Measurements from ENCODE around the gene SLC23A2.
"Not testable (repeated sequence)": the region's sequence is repeated elsewhere in the genome, so short reads cannot be mapped to it uniquely, and the experiment has no call there.

SLC23A2 gene

GRCh38 chr20:4898282-4899244 lies 102.7 kb downstream of the SLC23A2 start:
- no peak for DNase-seq

DNA sequence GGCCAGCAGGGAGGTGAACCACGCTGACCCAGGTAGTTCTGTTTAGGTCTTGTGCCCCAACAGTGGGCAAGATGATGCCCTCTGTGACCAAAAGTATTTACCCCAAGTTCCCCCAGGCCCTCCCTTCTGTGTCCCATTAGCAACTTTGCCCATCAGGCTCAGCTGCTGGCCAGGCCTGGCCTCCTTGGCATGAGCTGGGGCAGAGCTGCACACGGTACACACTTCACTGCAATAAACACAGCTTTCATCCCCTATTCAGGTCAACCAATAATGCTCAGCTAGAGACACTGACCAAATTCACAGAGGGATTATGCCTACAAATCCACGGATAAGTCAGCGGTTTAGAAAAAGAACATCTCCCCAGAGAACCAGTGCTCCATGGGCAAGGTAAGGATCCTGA lies 103.7 kb downstream of the SLC23A2 start:
- no peak for DNase-seq

- peak in 1 of 5 donors; percentile 13 for DNase-seq
These were observed 104.3 kb downstream of the SLC23A2 start for GRCh38 chr20:4896971-4897497.

GRCh38 chr20:4896119-4896702 lies 105.1 kb downstream of the SLC23A2 start:
- no peak for DNase-seq

GRCh38 chr20:4894981-4895381 lies 106.3 kb downstream of the SLC23A2 start:
- DNase-seq = no peak

DNA sequence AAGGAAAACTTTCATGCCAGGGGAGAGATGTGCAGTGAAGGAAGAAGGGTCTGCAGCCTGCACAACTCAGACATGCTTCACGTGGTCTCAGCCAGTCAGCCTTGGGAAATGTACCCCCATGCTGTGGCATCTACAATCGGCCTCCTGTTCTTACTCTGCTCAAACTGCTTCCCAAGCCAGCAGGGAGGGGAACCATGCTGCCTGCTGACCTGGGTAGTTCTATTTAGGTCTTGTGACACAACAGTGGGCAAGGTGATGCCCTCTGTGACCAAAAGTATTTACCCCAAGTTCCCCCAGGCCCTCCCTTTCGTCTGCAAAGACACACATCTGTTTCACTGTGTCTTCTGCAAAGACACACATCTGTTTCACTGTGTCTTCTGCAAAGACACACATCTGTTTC lies 106.9 kb downstream of the SLC23A2 start:
- no peak for DNase-seq

- DNase-seq = no peak
These were observed 107.6 kb downstream of the SLC23A2 start for GRCh38 chr20:4893709-4894108.

DNA sequence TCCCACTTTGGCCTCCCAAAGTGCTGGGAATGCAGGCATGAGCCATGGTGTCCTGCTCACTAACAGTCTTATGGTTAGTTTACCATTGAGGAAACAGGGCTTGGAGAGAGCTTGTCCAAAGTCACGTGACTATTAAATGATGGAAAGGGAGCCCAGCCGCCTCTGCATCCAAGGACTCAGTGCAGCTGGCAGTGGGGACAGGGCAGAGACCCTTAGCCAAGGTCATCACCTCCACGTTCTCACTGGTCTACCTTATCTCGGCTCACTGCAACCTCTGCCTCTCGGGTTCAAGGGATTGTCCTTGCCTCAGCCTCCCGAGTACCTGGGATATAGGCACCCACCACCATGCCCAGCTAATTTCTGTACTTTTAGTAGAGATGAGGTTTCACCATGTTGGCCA lies 109.3 kb downstream of the SLC23A2 start:
- DNase-seq = no peak

DNA sequence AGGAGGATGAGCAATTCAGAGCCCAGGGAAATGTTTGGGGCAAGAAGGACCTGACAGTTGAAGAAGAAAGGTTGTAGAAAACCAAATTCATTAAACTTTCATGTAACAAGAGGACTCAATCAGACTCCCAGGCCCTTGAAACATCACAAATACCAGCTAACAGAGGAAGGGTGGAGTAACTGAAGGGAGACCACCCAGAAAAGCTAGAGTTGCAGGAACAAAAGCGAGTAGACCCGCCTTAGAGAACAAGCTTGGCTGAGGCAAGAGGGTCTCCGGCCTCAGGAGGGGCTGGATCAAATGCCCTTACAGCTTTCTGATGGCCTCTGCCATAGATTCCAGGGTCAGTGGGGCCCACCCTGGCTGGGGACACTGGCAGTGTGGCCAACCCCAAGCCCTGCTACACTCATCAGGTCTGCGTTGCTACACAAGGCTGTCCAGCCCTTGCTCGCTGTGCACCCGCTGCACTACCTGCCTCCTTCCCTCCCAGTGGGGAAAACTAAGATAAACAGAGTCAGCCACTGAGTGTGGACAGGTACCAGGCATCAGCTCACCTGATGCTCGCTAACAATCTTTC lies 110.0 kb downstream of the SLC23A2 start:
- no peak for DNase-seq

DNA sequence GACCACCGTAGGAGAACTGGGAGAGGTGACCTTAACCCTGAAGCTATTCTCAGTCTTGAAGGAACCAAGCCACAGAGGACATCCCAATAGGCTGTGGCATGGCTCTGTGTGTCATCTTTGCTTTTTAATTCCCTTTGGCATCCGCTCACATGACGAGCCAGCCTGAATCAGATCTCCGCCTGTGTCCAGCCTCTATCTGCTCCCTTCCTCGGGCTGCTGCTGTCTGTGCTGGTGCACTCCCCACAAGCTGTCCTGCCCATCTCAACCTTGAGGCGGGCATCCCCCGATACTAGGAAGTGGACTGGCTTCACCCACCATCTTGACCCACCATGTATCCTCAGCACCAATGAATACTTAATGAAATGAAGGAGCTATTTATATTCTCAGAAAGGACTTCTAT lies 111.9 kb downstream of the SLC23A2 start:
- DNase-seq = no peak

DNA sequence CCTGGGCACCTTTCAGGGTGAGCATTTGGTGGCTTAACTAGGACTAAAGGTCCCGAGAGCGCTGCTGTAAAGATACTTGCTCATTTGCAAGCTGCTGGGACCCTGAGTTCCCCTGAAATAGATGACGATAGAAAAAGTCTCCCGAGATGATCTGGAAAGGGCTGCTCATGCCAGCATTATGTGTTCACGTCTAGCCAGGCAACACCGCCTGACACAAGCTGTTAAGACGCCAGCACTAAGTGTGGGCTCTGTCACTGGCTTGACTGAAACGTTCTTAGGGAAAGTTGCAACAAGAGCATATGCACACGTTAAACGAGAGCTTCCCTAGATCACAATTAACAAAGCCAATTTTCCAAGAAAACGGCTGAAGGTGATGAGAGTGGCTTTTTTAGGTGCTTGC lies 113.7 kb downstream of the SLC23A2 start:
- no peak for DNase-seq

GRCh38 chr20:4886771-4887527 lies 114.4 kb downstream of the SLC23A2 start:
- DNase-seq = no peak

DNA sequence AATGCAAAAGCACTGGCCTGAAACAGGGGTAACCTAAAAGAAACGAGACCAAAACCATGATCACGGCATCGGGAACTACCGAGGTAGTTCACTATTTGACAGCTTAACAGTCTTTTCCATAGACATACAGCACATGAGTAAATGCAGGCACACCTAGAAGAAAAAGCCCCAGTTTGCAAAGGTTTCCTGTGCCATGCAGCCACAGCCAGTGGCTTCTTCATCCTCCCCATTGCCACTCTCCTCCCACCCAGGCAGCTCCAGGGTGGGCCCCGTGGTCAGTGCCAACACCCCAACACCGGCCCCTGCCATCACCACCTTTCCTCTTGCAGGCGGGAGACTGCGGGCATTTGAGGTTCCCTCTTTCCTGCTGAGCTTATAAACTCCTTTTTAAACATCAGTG lies 115.4 kb downstream of the SLC23A2 start:
- no peak for DNase-seq

- DNase-seq = no peak
These were observed 117.8 kb downstream of the SLC23A2 start for GRCh38 chr20:4883546-4883945.

DNA sequence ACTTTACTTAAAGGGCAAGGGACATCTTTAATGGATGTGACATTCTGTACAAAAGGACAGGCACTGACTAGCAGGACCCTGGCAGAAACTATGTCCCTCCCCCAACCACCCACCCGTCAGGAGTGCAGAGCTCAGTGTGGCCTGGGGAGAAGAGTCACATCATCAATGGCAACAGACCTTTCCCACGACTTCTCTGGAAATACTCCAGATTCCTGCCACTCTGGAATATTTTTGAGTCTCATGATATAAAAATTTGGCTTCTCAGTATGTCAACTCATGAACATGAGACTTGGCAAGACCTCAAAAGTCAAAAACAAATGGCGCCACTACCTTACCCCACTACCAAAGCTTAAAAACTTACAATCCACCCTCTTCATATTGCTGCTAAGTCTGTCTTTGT lies 118.3 kb downstream of the SLC23A2 start:
- no peak for DNase-seq

DNA sequence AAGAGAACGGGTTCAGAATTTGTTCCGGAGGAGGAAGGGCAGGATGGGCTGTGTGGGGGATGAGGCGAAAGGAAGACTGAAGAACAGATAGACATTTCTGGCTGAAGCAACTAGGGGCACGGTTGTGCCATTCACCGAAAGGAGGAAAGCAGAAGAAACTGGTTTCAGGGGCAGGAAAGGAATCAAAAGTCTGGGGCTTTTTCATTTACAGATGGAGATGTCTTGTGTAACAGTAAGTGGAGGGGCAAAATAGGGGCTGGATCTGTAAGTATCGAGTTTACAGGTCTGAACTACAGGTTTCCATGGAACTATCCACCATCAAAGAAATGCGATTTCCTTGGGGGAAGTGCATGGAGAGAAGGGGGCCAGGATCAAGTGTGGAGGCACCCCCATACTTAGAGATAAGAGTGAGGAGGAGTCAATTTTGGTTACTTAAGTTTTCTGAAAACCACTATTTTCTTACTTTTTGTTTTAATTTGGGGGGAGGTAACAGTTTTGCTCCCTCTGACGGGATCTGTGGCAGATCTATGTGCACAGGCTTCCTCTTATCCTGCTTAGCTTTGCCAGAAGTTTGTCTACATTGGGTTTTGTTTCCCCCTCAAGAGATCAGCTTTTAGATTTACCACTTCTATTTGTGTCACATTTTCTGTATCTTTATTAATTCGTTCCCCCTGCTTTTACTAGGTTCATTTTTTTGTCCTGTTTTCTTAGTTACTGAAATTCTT lies 120.1 kb downstream of the SLC23A2 start:
- no peak for DNase-seq

GRCh38 chr20:4880051-4880450 lies 121.3 kb downstream of the SLC23A2 start:
- no peak for DNase-seq

DNA sequence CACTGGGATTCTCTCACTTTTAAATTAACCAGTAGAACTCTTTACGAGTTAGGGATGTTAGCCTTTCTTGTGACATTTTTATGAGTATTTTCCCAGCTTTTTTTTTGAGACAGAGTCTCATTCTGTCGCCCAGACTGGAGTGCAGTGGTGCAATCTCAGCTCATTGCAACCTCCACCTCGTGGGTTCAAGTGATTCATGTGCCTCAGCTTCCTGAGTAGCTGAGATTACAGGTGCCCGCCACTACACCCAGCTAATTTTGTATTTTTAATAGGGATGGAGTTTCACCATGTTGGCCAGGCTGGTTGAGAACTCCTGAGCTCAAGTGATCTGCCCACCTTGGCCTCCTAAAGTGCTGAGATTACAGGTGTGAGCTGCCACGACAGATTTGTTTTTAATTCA lies 123.2 kb downstream of the SLC23A2 start:
- not testable (repeated sequence) for DNase-seq

- DNase-seq = no peak
These were observed 124.6 kb downstream of the SLC23A2 start for GRCh38 chr20:4876731-4877130.

DNA sequence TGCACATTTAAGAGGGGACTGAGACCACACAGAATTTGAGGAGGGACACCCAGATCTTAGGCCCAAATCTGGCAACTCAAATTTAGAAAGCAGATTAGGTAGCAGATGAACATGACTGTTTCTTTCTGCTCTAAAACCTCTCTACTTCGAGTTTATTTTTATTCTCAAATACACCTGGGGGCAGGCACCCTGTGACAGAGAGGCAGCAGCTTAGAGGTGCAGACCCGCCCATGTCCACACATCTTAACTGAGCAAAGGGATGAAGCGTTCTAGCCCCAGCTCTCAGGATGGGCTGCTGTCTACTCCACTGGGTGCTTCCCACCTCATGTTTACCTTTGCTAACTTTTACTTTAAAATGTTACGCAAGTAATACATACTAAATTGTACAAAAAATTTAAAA lies 125.0 kb downstream of the SLC23A2 start:
- DNase-seq = no peak

GRCh38 chr20:4875578-4876067 lies 125.7 kb downstream of the SLC23A2 start:
- no peak for DNase-seq

- no peak for DNase-seq
These were observed 127.9 kb downstream of the SLC23A2 start for GRCh38 chr20:4873396-4873795.
